ENCODE measurements around the gene EFCAB8.

The EFCAB8 gene

GRCh38 chr20:33005132-33005566 lies 146.4 kb downstream of the EFCAB8 start:
- FAIRE-seq, result peak; percentile 54
- no peak for DNase-seq (ENCODE audit: insufficient read length, low spot score)
- TF ChIP-seq POLR2AphosphoS5 (IDR thresholded peaks at IDR 0.05; ENCODE audit: low read depth, low read length) (no peak), POLR2A (IDR thresholded peaks at IDR 0.05; ENCODE audit: low read depth, low read length) (no peak), SPI1 (IDR thresholded peaks at IDR 0.05; ENCODE audit: low read depth, low read length) (no peak), TAF1 (IDR thresholded peaks at IDR 0.05; ENCODE audit: low read depth, low read length) (no peak), POU2F2 (IDR thresholded peaks at IDR 0.05; ENCODE audit: low read depth, low read length) (no peak), PAX5 (IDR thresholded peaks at IDR 0.05; ENCODE audit: insufficient read depth, low read length, severe bottlenecking) (no peak)

GRCh38 chr20:33005908-33006775 lies 147.4 kb downstream of the EFCAB8 start:
- DNase-seq (ENCODE audit: insufficient read length, low spot score) (no peak), FAIRE-seq (no peak)
- no peak for TF ChIP-seq TAF1 (IDR thresholded peaks at IDR 0.05; ENCODE audit: low read depth, low read length)
- no peak for TF ChIP-seq POLR2A (IDR thresholded peaks at IDR 0.05; ENCODE audit: low read depth, low read length)
- TF ChIP-seq POU2F2 (IDR thresholded peaks at IDR 0.05; ENCODE audit: low read depth, low read length), result no peak
- TF ChIP-seq POLR2AphosphoS5 (IDR thresholded peaks at IDR 0.05; ENCODE audit: low read depth, low read length), result no peak
- no peak for TF ChIP-seq SPI1 (IDR thresholded peaks at IDR 0.05; ENCODE audit: low read depth, low read length)
- TF ChIP-seq PAX5 (IDR thresholded peaks at IDR 0.05; ENCODE audit: insufficient read depth, low read length, severe bottlenecking), result no peak

GRCh38 chr20:33006776-33007375 lies 148.2 kb downstream of the EFCAB8 start:
- no peak for FAIRE-seq
- no peak for DNase-seq (ENCODE audit: insufficient read length, low spot score)
- TF ChIP-seq POU2F2 (IDR thresholded peaks at IDR 0.05; ENCODE audit: low read depth, low read length), result no peak
- TF ChIP-seq TAF1 (IDR thresholded peaks at IDR 0.05; ENCODE audit: low read depth, low read length), result no peak
- no peak for TF ChIP-seq POLR2AphosphoS5 (IDR thresholded peaks at IDR 0.05; ENCODE audit: low read depth, low read length)
- TF ChIP-seq POLR2A (IDR thresholded peaks at IDR 0.05; ENCODE audit: low read depth, low read length), result no peak
- no peak for TF ChIP-seq PAX5 (IDR thresholded peaks at IDR 0.05; ENCODE audit: insufficient read depth, low read length, severe bottlenecking)
- no peak for TF ChIP-seq SPI1 (IDR thresholded peaks at IDR 0.05; ENCODE audit: low read depth, low read length)

- no peak for TF ChIP-seq POLR2A (IDR thresholded peaks at IDR 0.05; ENCODE audit: low read depth, low read length)
- TF ChIP-seq SPI1 (IDR thresholded peaks at IDR 0.05; ENCODE audit: low read depth, low read length), result no peak
- no peak for TF ChIP-seq TAF1 (IDR thresholded peaks at IDR 0.05; ENCODE audit: low read depth, low read length)
- no peak for TF ChIP-seq PAX5 (IDR thresholded peaks at IDR 0.05; ENCODE audit: insufficient read depth, low read length, severe bottlenecking)
- no peak for TF ChIP-seq POLR2AphosphoS5 (IDR thresholded peaks at IDR 0.05; ENCODE audit: low read depth, low read length)
- no peak for TF ChIP-seq POU2F2 (IDR thresholded peaks at IDR 0.05; ENCODE audit: low read depth, low read length)
- FAIRE-seq (no peak), DNase-seq (ENCODE audit: insufficient read length, low spot score) (no peak)
These were observed 148.9 kb downstream of the EFCAB8 start, which contains the start of gene BPIFB2 for GRCh38 chr20:33007376-33008335. BPIFB2 (plus strand) TSS chr20:33007704; CDS start chr20:33008575, 871 bp downstream.

- TF ChIP-seq TAF1 (IDR thresholded peaks at IDR 0.05; ENCODE audit: low read depth, low read length), result no peak
- TF ChIP-seq PAX5 (IDR thresholded peaks at IDR 0.05; ENCODE audit: insufficient read depth, low read length, severe bottlenecking), result no peak
- TF ChIP-seq SPI1 (IDR thresholded peaks at IDR 0.05; ENCODE audit: low read depth, low read length), result no peak
- TF ChIP-seq POU2F2 (IDR thresholded peaks at IDR 0.05; ENCODE audit: low read depth, low read length), result no peak
- TF ChIP-seq POLR2AphosphoS5 (IDR thresholded peaks at IDR 0.05; ENCODE audit: low read depth, low read length), result no peak
- no peak for TF ChIP-seq POLR2A (IDR thresholded peaks at IDR 0.05; ENCODE audit: low read depth, low read length)
- no peak for FAIRE-seq
These were observed 149.9 kb downstream of the EFCAB8 start for GRCh38 chr20:33008336-33009213.

GRCh38 chr20:33009214-33010132 lies 150.8 kb downstream of the EFCAB8 start:
- FAIRE-seq (no peak), DNase-seq (ENCODE audit: insufficient read length, low spot score) (no peak)
- no peak for TF ChIP-seq SPI1 (IDR thresholded peaks at IDR 0.05; ENCODE audit: low read depth, low read length)
- TF ChIP-seq POU2F2 (IDR thresholded peaks at IDR 0.05; ENCODE audit: low read depth, low read length), result no peak

More at GRCh38 chr20:33008336-33009213, 149.9 kb downstream of the EFCAB8 start:
- no peak for DNase-seq (ENCODE audit: insufficient read length, low spot score)

GRCh38 chr20:33010133-33010504 lies 151.4 kb downstream of the EFCAB8 start:
- no peak for DNase-seq (ENCODE audit: insufficient read length, low spot score)
- TF ChIP-seq POU2F2 (IDR thresholded peaks at IDR 0.05; ENCODE audit: low read depth, low read length) (no peak), POLR2A (IDR thresholded peaks at IDR 0.05; ENCODE audit: low read depth, low read length) (no peak), POLR2AphosphoS5 (IDR thresholded peaks at IDR 0.05; ENCODE audit: low read depth, low read length) (no peak), TAF1 (IDR thresholded peaks at IDR 0.05; ENCODE audit: low read depth, low read length) (no peak), SPI1 (IDR thresholded peaks at IDR 0.05; ENCODE audit: low read depth, low read length) (no peak), PAX5 (IDR thresholded peaks at IDR 0.05; ENCODE audit: insufficient read depth, low read length, severe bottlenecking) (no peak)
- FAIRE-seq, result no peak

Measured in GM12891 (cell line).